Measurements from ENCODE around the gene CAMTA1. TPM values are rescaled to one million over a fixed set of nuclear protein-coding genes. Genes with fewer than 3 reads are reported as not detected.

The CAMTA1 gene
- total RNA-seq, 4 donors from 2014 or later, result 45.3 to 68.9 (median 62.0) TPM

GRCh38 chr1:7060745-7061144 lies 275.5 kb downstream of the CAMTA1 start:
- ATAC-seq (ENCODE audit: low FRiP score), result no peak

GRCh38 chr1:7062346-7063061 lies 277.2 kb downstream of the CAMTA1 start:
- DNase-seq (ENCODE audit: low spot score) (no peak), ATAC-seq (ENCODE audit: low FRiP score) (no peak)
- TF ChIP-seq, protein P1, sequence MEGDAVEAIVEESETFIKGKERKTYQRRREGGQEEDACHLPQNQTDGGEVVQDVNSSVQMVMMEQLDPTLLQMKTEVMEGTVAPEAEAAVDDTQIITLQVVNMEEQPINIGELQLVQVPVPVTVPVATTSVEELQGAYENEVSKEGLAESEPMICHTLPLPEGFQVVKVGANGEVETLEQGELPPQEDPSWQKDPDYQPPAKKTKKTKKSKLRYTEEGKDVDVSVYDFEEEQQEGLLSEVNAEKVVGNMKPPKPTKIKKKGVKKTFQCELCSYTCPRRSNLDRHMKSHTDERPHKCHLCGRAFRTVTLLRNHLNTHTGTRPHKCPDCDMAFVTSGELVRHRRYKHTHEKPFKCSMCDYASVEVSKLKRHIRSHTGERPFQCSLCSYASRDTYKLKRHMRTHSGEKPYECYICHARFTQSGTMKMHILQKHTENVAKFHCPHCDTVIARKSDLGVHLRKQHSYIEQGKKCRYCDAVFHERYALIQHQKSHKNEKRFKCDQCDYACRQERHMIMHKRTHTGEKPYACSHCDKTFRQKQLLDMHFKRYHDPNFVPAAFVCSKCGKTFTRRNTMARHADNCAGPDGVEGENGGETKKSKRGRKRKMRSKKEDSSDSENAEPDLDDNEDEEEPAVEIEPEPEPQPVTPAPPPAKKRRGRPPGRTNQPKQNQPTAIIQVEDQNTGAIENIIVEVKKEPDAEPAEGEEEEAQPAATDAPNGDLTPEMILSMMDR (IDR thresholded peaks at IDR 0.05), result no peak

More at GRCh38 chr1:7060745-7061144, 275.5 kb downstream of the CAMTA1 start:
- TF ChIP-seq, protein P1 (IDR thresholded peaks at IDR 0.05), result no peak
- no peak for DNase-seq (ENCODE audit: low spot score)

DNA sequence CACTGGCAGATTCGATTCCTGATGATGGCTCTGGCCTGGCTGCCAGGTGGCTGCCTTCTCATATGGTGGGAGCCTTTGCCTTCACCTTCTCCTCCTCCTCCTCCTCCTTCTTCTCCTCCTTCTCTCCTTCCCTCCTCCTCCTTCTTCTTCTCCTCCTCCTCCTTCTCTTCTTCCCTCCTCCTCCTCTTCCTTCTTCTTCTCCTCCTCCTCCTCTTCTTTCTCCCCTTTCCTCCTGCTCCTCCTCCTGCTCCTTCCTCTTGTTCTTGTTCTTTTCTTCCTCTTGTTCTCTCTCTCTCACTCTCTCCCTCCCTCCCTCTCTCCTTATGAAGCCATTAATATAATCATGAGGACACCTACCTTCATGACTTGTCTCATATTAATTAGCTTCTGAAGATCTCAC lies 278.7 kb downstream of the CAMTA1 start:
- no peak for ATAC-seq (ENCODE audit: low FRiP score)
- DNase-seq (ENCODE audit: low spot score), result no peak
- TF ChIP-seq, protein P1 (IDR thresholded peaks at IDR 0.05), result no peak

GRCh38 chr1:7068552-7068951 lies 283.3 kb downstream of the CAMTA1 start:
- TF ChIP-seq, protein P1 (IDR thresholded peaks at IDR 0.05), result no peak
- ATAC-seq (ENCODE audit: low FRiP score) (no peak), DNase-seq (ENCODE audit: low spot score) (no peak)

- TF ChIP-seq, protein P1 (IDR thresholded peaks at IDR 0.05), result no peak
- ATAC-seq (ENCODE audit: low FRiP score) (peak; percentile 24), DNase-seq (ENCODE audit: low spot score) (no peak)
Observed at GRCh38 chr1:7069931-7070330, 284.7 kb downstream of the CAMTA1 start.

- ATAC-seq (ENCODE audit: low FRiP score), result peak; percentile 70
- no peak for DNase-seq (ENCODE audit: low spot score)
- TF ChIP-seq, protein P1 (IDR thresholded peaks at IDR 0.05), result peak in 1 of 3 donors; percentile 24
Observed at GRCh38 chr1:7070389-7071029, 285.3 kb downstream of the CAMTA1 start.

- DNase-seq (ENCODE audit: low spot score) (no peak), ATAC-seq (ENCODE audit: low FRiP score) (no peak)
- TF ChIP-seq, protein P1 (IDR thresholded peaks at IDR 0.05), result no peak
Observed at GRCh38 chr1:7076117-7076516, 290.9 kb downstream of the CAMTA1 start.

Data from omental fat pad (tissue), 4 donors.